Activated naive CD4-positive, alpha-beta T cell (primary cell): ENCODE data around the gene OR3A2.
"Not testable (repeated sequence)": the region's sequence is repeated elsewhere in the genome, so short reads cannot be mapped to it uniquely, and the experiment has no call there.

Experiments used
- DNase-seq, 4 experiments: peaks; one replicate each; lab custom pipeline; 2025; lab: John Stamatoyannopoulos, UW

Gene OR3A2

GRCh38 chr17:3385869-3386816, at the start of gene OR3A2:
Gene OR3A2 (minus strand): TSS chr17:3386308.
- DNase-seq, result no peak

GRCh38 chr17:3433741-3434140, 47.6 kb upstream of the OR3A2 start, which contains the start of gene OR1E2:
Gene OR1E2 (minus strand): TSS chr17:3433841. CDS start chr17:3433841, 0 bp downstream.
- DNase-seq, result no peak

- not testable (repeated sequence) for DNase-seq
Observed at GRCh38 chr17:3433215-3433614, 47.1 kb upstream of the OR3A2 start.

- DNase-seq, result no peak
Observed at GRCh38 chr17:3418222-3418621, 32.1 kb upstream of the OR3A2 start.

- DNase-seq, result no peak
Observed at GRCh38 chr17:3415610-3416009, 29.5 kb upstream of the OR3A2 start.

- DNase-seq, result not testable (repeated sequence)
Observed at GRCh38 chr17:3412216-3412615, 26.1 kb upstream of the OR3A2 start.

GRCh38 chr17:3411070-3411469, 25.0 kb upstream of the OR3A2 start, which contains the start of gene OR3A3:
Gene OR3A3 (plus strand): TSS chr17:3411370.
- DNase-seq, result no peak

GRCh38 chr17:3403856-3404255, 17.7 kb upstream of the OR3A2 start:
- not testable (repeated sequence) for DNase-seq

GRCh38 chr17:3401786-3402185, 15.7 kb upstream of the OR3A2 start:
- DNase-seq, result no peak

- no peak for DNase-seq
Observed at GRCh38 chr17:3400055-3400454, 13.9 kb upstream of the OR3A2 start.

- DNase-seq, result no peak
Observed at GRCh38 chr17:3398310-3398709, 12.2 kb upstream of the OR3A2 start, which contains the start of gene OR1E1. Gene OR1E1 (minus strand): TSS chr17:3398410. CDS start chr17:3398410, 0 bp downstream.

- not testable (repeated sequence) for DNase-seq
Observed at GRCh38 chr17:3397801-3398200, 11.7 kb upstream of the OR3A2 start.

GRCh38 chr17:3389791-3390190, 3.7 kb upstream of the OR3A2 start:
- DNase-seq, result no peak

GRCh38 chr17:3381957-3382356, 4.2 kb downstream of the OR3A2 start:
- DNase-seq, result no peak

- DNase-seq, result no peak
Observed at GRCh38 chr17:3378321-3378720, 7.8 kb downstream of the OR3A2 start.

- not testable (repeated sequence) for DNase-seq
Observed at GRCh38 chr17:3371167-3371566, 14.9 kb downstream of the OR3A2 start.

- DNase-seq, result not testable (repeated sequence)
Observed at GRCh38 chr17:3342782-3343181, 43.3 kb downstream of the OR3A2 start.

GRCh38 chr17:3335876-3336275, 50.2 kb downstream of the OR3A2 start:
- no peak for DNase-seq

- DNase-seq, result no peak
Observed at GRCh38 chr17:3318336-3318735, 67.8 kb downstream of the OR3A2 start.

GRCh38 chr17:3316836-3317235, 69.3 kb downstream of the OR3A2 start:
- no peak for DNase-seq

GRCh38 chr17:3308603-3309002, 77.5 kb downstream of the OR3A2 start:
- no peak for DNase-seq

GRCh38 chr17:3298260-3298659, 87.8 kb downstream of the OR3A2 start, which contains the start of gene OR3A1:
Gene OR3A1 (minus strand): TSS chr17:3298360. CDS start chr17:3292582, 5,778 bp downstream.
- no peak for DNase-seq

- no peak for DNase-seq
Observed at GRCh38 chr17:3295632-3296031, 90.5 kb downstream of the OR3A2 start.
